Measurements from ENCODE around the gene GLO1. TPM values are rescaled to one million over a fixed set of nuclear protein-coding genes. Genes with fewer than 3 reads are reported as not detected.

Gene GLO1
- polyA plus RNA-seq, 1 experiment: 41.9 TPM

GRCh38 chr6:38686270-38687042 lies 16.5 kb downstream of the GLO1 start:
- POLR2A ChIA-PET: no interaction called here
- TF ChIP-seq, protein P1, sequence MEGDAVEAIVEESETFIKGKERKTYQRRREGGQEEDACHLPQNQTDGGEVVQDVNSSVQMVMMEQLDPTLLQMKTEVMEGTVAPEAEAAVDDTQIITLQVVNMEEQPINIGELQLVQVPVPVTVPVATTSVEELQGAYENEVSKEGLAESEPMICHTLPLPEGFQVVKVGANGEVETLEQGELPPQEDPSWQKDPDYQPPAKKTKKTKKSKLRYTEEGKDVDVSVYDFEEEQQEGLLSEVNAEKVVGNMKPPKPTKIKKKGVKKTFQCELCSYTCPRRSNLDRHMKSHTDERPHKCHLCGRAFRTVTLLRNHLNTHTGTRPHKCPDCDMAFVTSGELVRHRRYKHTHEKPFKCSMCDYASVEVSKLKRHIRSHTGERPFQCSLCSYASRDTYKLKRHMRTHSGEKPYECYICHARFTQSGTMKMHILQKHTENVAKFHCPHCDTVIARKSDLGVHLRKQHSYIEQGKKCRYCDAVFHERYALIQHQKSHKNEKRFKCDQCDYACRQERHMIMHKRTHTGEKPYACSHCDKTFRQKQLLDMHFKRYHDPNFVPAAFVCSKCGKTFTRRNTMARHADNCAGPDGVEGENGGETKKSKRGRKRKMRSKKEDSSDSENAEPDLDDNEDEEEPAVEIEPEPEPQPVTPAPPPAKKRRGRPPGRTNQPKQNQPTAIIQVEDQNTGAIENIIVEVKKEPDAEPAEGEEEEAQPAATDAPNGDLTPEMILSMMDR (IDR thresholded peaks at IDR 0.05; ENCODE audit: insufficient read depth, low read depth, low read length): no peak
- no peak overlapping the region for H3K4me3 ChIP-seq (ENCODE audit: low read depth, low read length)
- no peaks in the 10 kb centered on the region for H3K27me3 ChIP-seq (ENCODE audit: control insufficient read depth, insufficient read depth, low read length)
- CTCF ChIA-PET: interaction anchor here (0.6 kb wide), 1 partner anchor 1320 kb away, joined by 3 read pairs; no protein-coding TSS in a partner anchor
- H3K36me3 ChIP-seq (ENCODE audit: control insufficient read depth, insufficient read depth, low read length): peaks cover 2% of the 10 kb centered on the region; the same call in 1 of the 2 replicates
- no peak for DNase-seq (ENCODE audit: low read depth)

- H3K36me3 ChIP-seq (ENCODE audit: control insufficient read depth, insufficient read depth, low read length): peaks cover 2% of the 10 kb centered on the region; the same call in 1 of the 2 replicates
- no peak for DNase-seq (ENCODE audit: low read depth)
- ChIA-PET CTCF (no interaction called here), POLR2A (no interaction called here)
- no peaks in the 10 kb centered on the region for H3K27me3 ChIP-seq (ENCODE audit: control insufficient read depth, insufficient read depth, low read length)
- no peak overlapping the region for H3K4me3 ChIP-seq (ENCODE audit: low read depth, low read length)
- TF ChIP-seq, protein P1 (IDR thresholded peaks at IDR 0.05; ENCODE audit: insufficient read depth, low read depth, low read length): no peak
Measured at GRCh38 chr6:38684904-38685303, 18.0 kb downstream of the GLO1 start.

DNA sequence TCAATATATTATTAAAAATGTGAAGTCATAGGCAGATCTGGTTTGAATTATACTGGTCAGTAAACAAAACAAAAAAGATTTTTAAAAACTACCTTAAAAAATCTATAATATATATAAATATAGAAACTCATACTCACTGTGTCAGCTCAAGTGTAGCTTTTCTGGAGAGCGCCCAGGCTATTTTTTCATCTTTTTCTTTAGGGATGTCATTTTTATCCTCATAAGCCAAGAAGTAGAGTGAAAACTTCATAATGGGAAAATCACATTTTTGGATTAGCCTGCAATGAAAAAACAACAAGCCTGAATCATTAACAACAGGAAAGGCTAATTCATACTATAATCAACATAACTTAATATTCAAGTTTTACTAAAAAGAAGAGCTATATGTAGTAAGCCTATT lies 18.7 kb downstream of the GLO1 start:
- ChIA-PET CTCF (interaction anchor here (0.6 kb wide), 1 partner anchor 9 kb away, joined by 3 read pairs; no protein-coding TSS in a partner anchor), POLR2A (no interaction called here)
- H3K27me3 ChIP-seq (ENCODE audit: control insufficient read depth, insufficient read depth, low read length): no peaks in the 10 kb centered on the region
- H3K36me3 ChIP-seq (ENCODE audit: control insufficient read depth, insufficient read depth, low read length): peaks cover 2% of the 10 kb centered on the region; the same call in 1 of the 2 replicates
- H3K4me3 ChIP-seq (ENCODE audit: low read depth, low read length): no peak overlapping the region
- DNase-seq (ENCODE audit: low read depth): no peak
- TF ChIP-seq, protein P1 (IDR thresholded peaks at IDR 0.05; ENCODE audit: insufficient read depth, low read depth, low read length): no peak

- ChIA-PET CTCF (interaction anchor here (0.7 kb wide), 1 partner anchor 181 kb away, joined by 3 read pairs; no protein-coding TSS in a partner anchor), POLR2A (no interaction called here)
- no peak overlapping the region for H3K4me3 ChIP-seq (ENCODE audit: low read depth, low read length)
Measured at GRCh38 chr6:38681850-38682249, 21.1 kb downstream of the GLO1 start.

GRCh38 chr6:38679668-38680067 lies 23.3 kb downstream of the GLO1 start:
- DNase-seq (ENCODE audit: low read depth): no peak
- H3K27me3 ChIP-seq (ENCODE audit: control insufficient read depth, insufficient read depth, low read length): no peaks in the 10 kb centered on the region
- TF ChIP-seq, protein P1 (IDR thresholded peaks at IDR 0.05; ENCODE audit: insufficient read depth, low read depth, low read length): no peak
- peaks cover 7% of the 10 kb centered on the region for H3K36me3 ChIP-seq (ENCODE audit: control insufficient read depth, insufficient read depth, low read length)
- H3K4me3 ChIP-seq (ENCODE audit: low read depth, low read length): no peak overlapping the region
- ChIA-PET CTCF (no interaction called here), POLR2A (no interaction called here)

More at GRCh38 chr6:38681850-38682249, 21.1 kb downstream of the GLO1 start:
- H3K27me3 ChIP-seq (ENCODE audit: control insufficient read depth, insufficient read depth, low read length): no peaks in the 10 kb centered on the region
- H3K36me3 ChIP-seq (ENCODE audit: control insufficient read depth, insufficient read depth, low read length): peaks cover 7% of the 10 kb centered on the region
- TF ChIP-seq, protein P1 (IDR thresholded peaks at IDR 0.05; ENCODE audit: insufficient read depth, low read depth, low read length): no peak
- no peak for DNase-seq (ENCODE audit: low read depth)

Measured in BJ (cell line).